Activated CD4-positive, CD25-positive, alpha-beta regulatory T cell treated with anti-CD3 and anti-CD28 coated beads, Interleukin-2, amount 50 U/mL, for 24 hours (primary cell): ENCODE data around the gene GJB3.
"Not testable (repeated sequence)": the region's sequence is repeated elsewhere in the genome, so short reads cannot be mapped to it uniquely, and the experiment has no call there.

Experiments
- ATAC-seq, 2 donors: fragments of 150-1000 bp; cut with Tn5 transposase; one replicate each; pipeline ENCODE4 v1.10.0; 2021; ENCODE audit warnings: mild to moderate bottlenecking in 1 of 2, moderate library complexity in 1 of 2

The GJB3 gene

GRCh38 chr1:34786521-34787325 is 5.7 kb downstream of the GJB3 start:
- ATAC-seq: peak; percentile 71 to 81

GRCh38 chr1:34787461-34788420 is 6.7 kb downstream of the GJB3 start:
- no peak for ATAC-seq

- ATAC-seq: no peak
Measured at GRCh38 chr1:34790985-34791384, 10.0 kb downstream of the GJB3 start.

GRCh38 chr1:34792424-34792823 is 11.4 kb downstream of the GJB3 start:
- no peak for ATAC-seq

GRCh38 chr1:34792868-34793727 is 12.1 kb downstream of the GJB3 start, which contains the start of gene GJA4:
TSS of gene GJA4 (plus strand) at chr1:34792999. CDS start at chr1:34794214, 1,215 bp downstream.
- no peak for ATAC-seq

- ATAC-seq: no peak
Measured at GRCh38 chr1:34794001-34794789, 13.2 kb downstream of the GJB3 start.

GRCh38 chr1:34794790-34795180 is 13.8 kb downstream of the GJB3 start:
- no peak for ATAC-seq

GRCh38 chr1:34795916-34796315 is 14.9 kb downstream of the GJB3 start:
- no peak for ATAC-seq

GRCh38 chr1:34796990-34797389 is 16.0 kb downstream of the GJB3 start:
- peak in 1 of 2 donors; percentile 25 for ATAC-seq

GRCh38 chr1:34800214-34800613 is 19.2 kb downstream of the GJB3 start:
- peak in 1 of 2 donors; percentile 59 for ATAC-seq

GRCh38 chr1:34803770-34804169 is 22.8 kb downstream of the GJB3 start:
- ATAC-seq: no peak

- no peak for ATAC-seq
Measured at GRCh38 chr1:34806396-34806795, 25.4 kb downstream of the GJB3 start.

- no peak for ATAC-seq
Measured at GRCh38 chr1:34808051-34808810, 27.2 kb downstream of the GJB3 start.

GRCh38 chr1:34810781-34811180 is 29.8 kb downstream of the GJB3 start:
- ATAC-seq: not testable (repeated sequence)

- ATAC-seq: no peak
Measured at GRCh38 chr1:34816332-34816731, 35.3 kb downstream of the GJB3 start.

- ATAC-seq: no peak
Measured at GRCh38 chr1:34816778-34817177, 35.8 kb downstream of the GJB3 start.

GRCh38 chr1:34818862-34819261 is 37.8 kb downstream of the GJB3 start:
- not testable (repeated sequence) for ATAC-seq

- ATAC-seq: no peak
Measured at GRCh38 chr1:34822202-34822601, 41.2 kb downstream of the GJB3 start.

- no peak for ATAC-seq
Measured at GRCh38 chr1:34824817-34825454, 43.9 kb downstream of the GJB3 start.

GRCh38 chr1:34825455-34826091 is 44.6 kb downstream of the GJB3 start:
- no peak for ATAC-seq
